Measurements from ENCODE around the gene GH2.

The GH2 gene

DNA sequence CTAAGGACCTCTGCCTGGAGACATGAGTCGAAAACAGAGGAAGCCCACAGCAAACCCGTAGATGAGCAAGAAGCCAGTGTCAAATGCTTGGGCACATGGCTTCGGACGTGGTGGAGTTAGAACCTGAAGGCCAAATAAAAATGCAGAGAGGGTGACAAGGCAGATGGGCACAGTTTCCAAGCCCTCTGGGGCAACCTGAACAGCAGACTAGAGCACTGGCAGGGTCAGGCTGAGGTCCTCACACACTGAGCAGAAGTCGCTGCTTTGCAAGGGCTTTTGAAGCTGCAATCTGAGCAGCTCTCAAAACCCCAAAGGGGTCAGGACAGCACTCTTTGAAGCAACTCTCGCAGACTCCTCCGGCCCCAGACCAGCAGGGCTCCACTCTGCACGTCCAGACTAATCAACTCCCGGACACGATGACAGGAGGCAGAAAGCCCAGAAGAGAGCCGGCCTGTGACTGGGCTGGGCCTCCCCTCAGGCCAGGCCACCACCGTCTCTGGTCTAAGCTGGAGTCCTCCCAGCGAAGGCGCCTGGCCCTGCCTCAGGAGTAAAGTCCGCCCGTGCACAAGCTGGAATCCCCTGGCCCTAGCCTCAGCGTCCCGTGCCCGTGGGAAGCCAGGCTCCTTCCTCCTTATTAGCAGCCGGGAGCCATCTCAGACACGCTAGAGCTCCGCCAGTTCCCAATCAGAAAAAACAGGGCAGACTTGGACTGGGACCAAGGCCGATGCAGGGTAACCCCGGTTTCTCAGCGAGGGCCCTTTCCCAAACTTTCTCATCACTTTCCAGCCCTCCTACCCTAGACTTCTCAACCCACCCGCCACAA, 40.2 kb downstream of the GH2 start:
- peaks cover 11 to 24% (median 19%) of the 10 kb centered on the region in 11 experiments for H3K36me3 ChIP-seq
- peak overlapping the region; percentile 90 to 98 (median 96) for H3K27ac ChIP-seq
- no peaks in the 10 kb centered on the region for H3K9me3 ChIP-seq (replicated peaks in 1 of 11)
- H3K4me3 ChIP-seq: peak overlapping the region; percentile 78 to 100 (median 95)
- no peaks in the 10 kb centered on the region for H3K27me3 ChIP-seq
- H4K20me1 ChIP-seq: peaks cover 45 to 59% (median 54%) of the 10 kb centered on the region in 11 experiments
- H3K4me2 ChIP-seq: peak overlapping the region; percentile 97 to 100 (median 99)
- peaks cover 53 to 72% (median 70%) of the 10 kb centered on the region in 10 experiments for H3K4me1 ChIP-seq
- peak overlapping the region; percentile 93 to 99 (median 96) for H3K9ac ChIP-seq
- TF ChIP-seq Cebpa-rat (IDR thresholded peaks at IDR 0.05): no peak

DNA sequence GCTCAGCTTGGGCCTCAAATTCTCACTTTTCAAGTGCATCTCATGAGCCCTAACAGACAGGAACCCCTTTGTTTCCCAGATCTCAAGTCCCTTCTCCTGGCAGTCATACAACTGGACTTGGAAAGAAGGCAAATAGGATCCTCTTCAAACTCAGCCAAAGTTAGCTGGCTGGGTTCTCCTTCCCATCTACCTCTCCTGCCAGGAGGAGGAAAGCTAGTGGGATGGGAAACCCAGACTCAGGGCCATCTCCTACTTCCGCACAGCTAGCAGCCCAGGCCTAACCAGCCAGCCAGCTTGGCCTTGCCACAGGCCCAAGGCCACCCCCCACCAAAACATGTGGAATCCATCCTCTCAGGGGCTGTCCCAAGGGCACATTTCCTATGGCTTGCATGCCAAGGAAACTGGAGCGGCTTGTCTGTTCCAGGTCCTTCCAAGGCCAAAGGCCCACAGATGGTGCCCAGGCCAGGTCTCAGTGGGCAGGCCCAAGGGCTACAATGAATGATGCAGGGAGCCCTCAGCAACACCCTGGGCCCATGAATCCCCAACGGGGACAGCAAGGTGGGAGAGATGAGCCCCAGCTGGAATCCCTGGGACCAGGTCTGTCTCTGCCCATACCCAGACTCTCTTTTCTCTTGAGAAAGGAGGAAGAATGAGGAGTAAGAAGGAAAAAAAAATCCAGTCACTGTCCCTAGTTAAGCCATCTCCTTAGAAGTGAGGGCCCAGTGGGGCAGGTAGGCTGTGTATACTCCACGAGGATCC, 41.0 kb downstream of the GH2 start:
- H3K27me3 ChIP-seq: no peaks in the 10 kb centered on the region
- peak overlapping the region; percentile 97 to 100 (median 99) for H3K4me2 ChIP-seq
- H4K20me1 ChIP-seq: peaks cover 52 to 67% (median 62%) of the 10 kb centered on the region in 11 experiments
- H3K9ac ChIP-seq: peak overlapping the region; percentile 93 to 99 (median 96)
- peak overlapping the region; percentile 78 to 100 (median 95) for H3K4me3 ChIP-seq
- peaks cover 54 to 79% (median 75%) of the 10 kb centered on the region in 10 experiments for H3K4me1 ChIP-seq
- H3K27ac ChIP-seq: peak overlapping the region; percentile 45 to 98 (median 96)
- no peaks in the 10 kb centered on the region for H3K9me3 ChIP-seq (replicated peaks in 1 of 11)
- peaks cover 19 to 32% (median 27%) of the 10 kb centered on the region in 11 experiments for H3K36me3 ChIP-seq
- TF ChIP-seq Cebpa-rat (IDR thresholded peaks at IDR 0.05): no peak

DNA sequence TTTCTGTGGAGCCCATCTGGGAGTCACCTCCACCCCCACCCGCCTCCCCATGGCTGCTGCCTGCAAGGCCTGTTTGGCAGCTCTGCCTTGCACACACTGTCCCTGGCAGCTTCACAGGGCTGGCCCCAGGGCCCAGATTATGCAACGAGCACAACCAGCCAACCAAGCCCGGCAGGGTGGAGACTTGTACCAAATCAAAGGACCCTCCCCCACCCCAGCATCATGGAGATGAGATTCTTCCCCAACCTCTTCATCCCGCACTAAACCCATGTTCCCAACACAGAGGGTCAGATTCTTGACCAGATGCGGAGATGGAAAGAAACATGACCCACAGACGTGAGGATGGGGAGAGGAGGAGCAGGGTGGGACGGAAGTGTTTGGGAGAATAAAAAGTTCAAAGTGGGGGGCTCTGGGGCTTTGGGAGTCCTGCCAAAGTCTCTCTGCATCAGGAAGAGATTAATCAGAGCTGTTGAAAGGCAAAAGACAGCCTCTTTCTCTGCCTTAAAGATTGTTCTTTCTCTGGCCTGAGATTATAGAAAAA, 43.0 kb downstream of the GH2 start:
- Histone ChIP-seq H3K27ac (peak overlapping the region in 10 of 11 experiments; percentile 27 to 98 (median 96); a peak in 19 of 22 replicates), H3K4me1 (peaks cover 63 to 80% (median 76%) of the 10 kb centered on the region in 10 experiments), H3K36me3 (peaks cover 35 to 53% (median 45%) of the 10 kb centered on the region in 11 experiments), H3K4me2 (peak overlapping the region; percentile 97 to 100 (median 99)), H3K9me3 (replicated peaks in 1 of 11) (no peaks in the 10 kb centered on the region), H4K20me1 (peaks cover 58 to 86% (median 78%) of the 10 kb centered on the region in 11 experiments), H3K4me3 (peak overlapping the region; percentile 7 to 100 (median 94); a peak in 18 of 20 replicates), H3K9ac (peak overlapping the region; percentile 93 to 99 (median 96)), H3K27me3 (no peaks in the 10 kb centered on the region)
- TF ChIP-seq Cebpa-rat (IDR thresholded peaks at IDR 0.05): peak in 4 of 11 experiments; percentile 45 to 82 (median 56); a peak in 6 of 22 replicates

DNA sequence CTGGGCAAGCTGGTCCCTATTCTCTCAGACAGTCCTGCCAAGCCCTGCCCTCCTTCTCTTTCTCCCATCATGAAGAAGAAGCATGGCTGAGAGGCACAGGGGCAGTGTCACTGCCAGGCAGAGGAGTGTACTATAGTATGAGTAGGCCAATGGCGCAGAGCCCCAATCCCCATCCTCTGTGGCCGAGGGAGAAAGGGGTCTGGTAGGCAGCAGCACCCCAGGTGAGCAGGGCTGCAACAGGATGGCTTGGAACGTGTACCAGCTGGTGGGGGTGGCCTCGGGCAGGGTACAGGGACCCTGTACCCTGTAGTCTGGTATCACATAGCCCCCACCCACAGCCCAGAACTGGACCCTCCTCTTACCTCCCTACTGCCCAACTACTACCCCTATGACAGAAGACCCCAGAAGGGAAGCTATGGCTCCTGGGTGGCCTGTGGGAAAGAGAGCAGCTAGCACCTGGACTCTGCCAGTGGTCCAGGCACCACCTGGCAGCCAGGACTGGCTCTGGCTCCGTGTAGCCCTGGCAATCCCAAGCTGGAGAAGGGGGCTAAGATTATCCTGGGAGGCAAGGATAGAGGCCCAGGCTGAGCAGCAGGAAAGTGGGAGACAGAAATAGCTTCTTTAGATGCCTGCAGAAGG, 43.7 kb downstream of the GH2 start:
- Histone ChIP-seq H3K9ac (peak overlapping the region; percentile 93 to 99 (median 96); a peak in 19 of 22 replicates), H3K27ac (peak overlapping the region in 9 of 11 experiments; percentile 1 to 98 (median 96); a peak in 17 of 22 replicates), H3K4me3 (peak overlapping the region in 6 of 10 experiments; percentile 78 to 100 (median 96); a peak in 7 of 20 replicates), H3K4me1 (peaks cover 64 to 84% (median 80%) of the 10 kb centered on the region in 10 experiments), H3K9me3 (replicated peaks in 1 of 11) (no peaks in the 10 kb centered on the region), H4K20me1 (peaks cover 58 to 93% (median 84%) of the 10 kb centered on the region in 11 experiments), H3K4me2 (peak overlapping the region; percentile 97 to 100 (median 99)), H3K36me3 (peaks cover 41 to 59% (median 51%) of the 10 kb centered on the region in 11 experiments), H3K27me3 (no peaks in the 10 kb centered on the region)
- no peak for TF ChIP-seq Cebpa-rat (IDR thresholded peaks at IDR 0.05)

DNA sequence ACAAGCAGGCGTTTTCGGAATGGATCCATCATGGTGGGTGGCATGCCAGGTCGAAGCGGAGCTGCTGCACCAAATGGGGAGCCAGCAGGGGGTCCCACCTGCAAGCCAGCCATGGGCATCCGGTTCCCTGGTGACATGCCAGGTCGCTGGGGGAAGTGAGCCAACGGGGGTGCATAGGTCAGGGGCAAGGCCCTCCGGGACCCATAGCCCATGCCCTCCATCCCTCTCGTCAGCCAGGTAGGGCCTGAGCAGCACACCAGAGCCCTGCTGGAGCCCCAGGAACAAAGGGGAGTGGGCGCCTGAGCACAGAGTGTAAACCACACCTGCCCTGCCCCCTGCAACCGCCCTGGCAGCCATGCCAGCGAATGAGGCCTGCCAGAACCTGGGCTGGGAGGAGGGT, 44.3 kb downstream of the GH2 start:
- peak overlapping the region in 9 of 11 experiments; percentile 1 to 98 (median 95); a peak in 12 of 22 replicates for H3K27ac ChIP-seq
- peak overlapping the region in 8 of 11 experiments; percentile 28 to 99 (median 96); a peak in 12 of 22 replicates for H3K9ac ChIP-seq
- peaks cover 64 to 90% (median 85%) of the 10 kb centered on the region in 10 experiments for H3K4me1 ChIP-seq
- no peaks in the 10 kb centered on the region for H3K27me3 ChIP-seq
- 0 out of 20 replicates have a peak overlapping the region, but pooled peaks of 2 of the 10 experiments have one; percentile 7 to 78 for H3K4me3 ChIP-seq
- H4K20me1 ChIP-seq: peaks cover 58 to 99% (median 90%) of the 10 kb centered on the region in 11 experiments
- peak overlapping the region; percentile 31 to 100 (median 99); a peak in 21 of 22 replicates for H3K4me2 ChIP-seq
- peaks cover 47 to 65% (median 57%) of the 10 kb centered on the region in 11 experiments for H3K36me3 ChIP-seq
- TF ChIP-seq Cebpa-rat (IDR thresholded peaks at IDR 0.05): no peak
- H3K9me3 ChIP-seq (replicated peaks in 1 of 11): no peaks in the 10 kb centered on the region

DNA sequence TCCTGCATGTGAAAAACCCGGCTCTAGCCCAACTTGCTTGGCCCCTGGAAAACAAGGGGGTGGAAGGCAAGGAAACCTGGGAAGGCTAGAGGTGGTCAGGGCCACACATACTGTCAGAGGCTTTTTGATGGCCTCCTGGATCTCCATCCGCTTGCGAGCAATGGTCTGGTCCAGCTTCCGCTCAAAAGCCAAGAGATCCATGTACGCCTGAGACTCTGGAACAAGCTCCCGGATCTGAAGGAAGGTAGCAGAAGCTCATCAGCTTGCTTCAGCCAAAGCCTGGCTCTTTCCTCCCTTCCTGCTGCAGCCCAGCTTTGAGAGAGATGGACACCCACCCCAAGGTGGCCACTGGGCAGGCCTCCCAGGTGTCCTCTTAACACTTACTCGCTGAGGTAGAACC, 44.9 kb downstream of the GH2 start:
- TF ChIP-seq Cebpa-rat (IDR thresholded peaks at IDR 0.05): no peak

DNA sequence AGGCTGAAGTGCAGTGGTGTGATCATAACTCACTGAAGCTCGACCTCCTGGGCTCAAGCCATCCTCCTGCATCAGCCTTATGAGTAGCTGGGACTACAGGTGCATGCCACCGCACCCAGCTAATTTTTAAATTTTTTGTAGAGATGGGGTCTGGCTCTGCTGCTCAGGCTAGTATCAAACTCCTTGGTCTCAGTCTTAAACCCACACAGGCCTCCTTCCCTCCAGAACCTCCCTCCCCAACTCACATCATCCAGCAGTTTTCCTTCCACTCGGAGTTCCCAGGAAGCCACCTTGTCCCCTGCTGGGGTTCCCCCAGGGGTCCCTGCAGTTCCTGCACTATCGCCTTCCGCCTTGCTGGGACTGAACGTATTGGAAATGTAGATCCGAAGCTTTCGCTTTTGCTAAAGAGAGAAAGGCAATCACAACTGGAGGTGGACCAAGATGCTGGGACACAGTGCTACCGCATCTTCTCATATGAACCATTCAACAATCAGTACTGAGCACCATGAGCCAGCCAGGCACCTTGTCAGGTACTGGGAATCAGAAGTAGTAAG, 46.5 kb downstream of the GH2 start:
- Histone ChIP-seq H3K4me2 (peak overlapping the region; percentile 21 to 79 (median 59)), H3K27me3 (no peaks in the 10 kb centered on the region), H3K9ac (peak overlapping the region in 7 of 11 experiments; percentile 19 to 50 (median 26); a peak in 9 of 22 replicates), H3K36me3 (peaks cover 70 to 82% (median 80%) of the 10 kb centered on the region in 11 experiments), H3K4me3 (no peak overlapping the region; a peak in 1 of 20 replicates), H3K9me3 (replicated peaks in 1 of 11) (no peaks in the 10 kb centered on the region), H3K27ac (peak overlapping the region in 7 of 11 experiments; percentile 7 to 75 (median 32); a peak in 9 of 22 replicates), H3K4me1 (peaks cover 61 to 99% (median 93%) of the 10 kb centered on the region in 10 experiments), H4K20me1 (peaks cover 44 to 99% (median 93%) of the 10 kb centered on the region in 11 experiments)
- no peak for TF ChIP-seq Cebpa-rat (IDR thresholded peaks at IDR 0.05)

More for the DNA sequence above, 44.9 kb downstream of the GH2 start:
- Histone ChIP-seq H3K9me3 (replicated peaks in 1 of 11) (no peaks in the 10 kb centered on the region), H3K4me3 (no peak overlapping the region), H3K4me1 (peaks cover 65 to 97% (median 91%) of the 10 kb centered on the region in 10 experiments), H3K27me3 (no peaks in the 10 kb centered on the region), H3K27ac (peak overlapping the region in 4 of 11 experiments; percentile 15 to 97 (median 54); a peak in 3 of 22 replicates), H3K4me2 (peak overlapping the region in 6 of 11 experiments; percentile 97 to 100 (median 100); a peak in 6 of 22 replicates), H4K20me1 (peaks cover 58 to 99% (median 94%) of the 10 kb centered on the region in 11 experiments), H3K9ac (peak overlapping the region in 4 of 11 experiments; percentile 13 to 97 (median 94); a peak in 3 of 22 replicates), H3K36me3 (peaks cover 54 to 72% (median 64%) of the 10 kb centered on the region in 11 experiments)
